ENCODE results near the gene MAPK8.

The MAPK8 gene

GRCh38 chr10:48423884-48424283 is 117.4 kb downstream of the MAPK8 start:
- no peak for DNase-seq

- no peak for DNase-seq
Measured at GRCh38 chr10:48428896-48429295, 122.4 kb downstream of the MAPK8 start.

- no peak for DNase-seq
Measured at GRCh38 chr10:48429309-48429708, 122.8 kb downstream of the MAPK8 start.

DNA sequence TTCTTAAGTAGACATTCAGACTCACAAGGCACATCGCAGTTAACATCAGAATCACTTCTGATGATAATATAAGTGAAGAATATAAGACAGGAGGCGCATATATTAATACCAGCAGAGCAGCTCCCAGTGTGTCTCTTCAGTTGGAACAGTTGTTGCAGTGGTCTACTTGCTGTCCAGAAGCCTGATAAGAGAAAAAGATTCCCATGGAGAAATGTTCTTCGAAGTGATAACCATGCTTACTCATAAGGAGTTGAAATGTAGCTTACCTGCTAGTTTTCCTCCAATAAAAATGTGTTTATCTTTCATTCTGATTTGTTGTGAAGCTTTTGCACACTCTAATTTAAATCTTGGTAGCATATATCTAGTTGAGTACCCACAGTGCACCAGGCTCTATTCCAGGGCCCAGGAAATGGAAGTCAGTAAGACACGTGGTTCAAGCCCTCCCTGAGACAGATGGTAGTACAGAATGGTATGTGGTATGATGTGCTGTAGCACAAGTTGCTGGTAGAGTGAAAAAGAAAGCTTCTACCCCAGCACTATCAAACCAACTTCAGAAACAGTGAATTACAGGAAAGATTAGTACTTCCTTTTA is 124.0 kb downstream of the MAPK8 start:
- no peak for DNase-seq

- no peak for DNase-seq
Measured at GRCh38 chr10:48431871-48432270, 125.4 kb downstream of the MAPK8 start.

- DNase-seq, result no peak
Measured at GRCh38 chr10:48437546-48437945, 131.1 kb downstream of the MAPK8 start.

DNA sequence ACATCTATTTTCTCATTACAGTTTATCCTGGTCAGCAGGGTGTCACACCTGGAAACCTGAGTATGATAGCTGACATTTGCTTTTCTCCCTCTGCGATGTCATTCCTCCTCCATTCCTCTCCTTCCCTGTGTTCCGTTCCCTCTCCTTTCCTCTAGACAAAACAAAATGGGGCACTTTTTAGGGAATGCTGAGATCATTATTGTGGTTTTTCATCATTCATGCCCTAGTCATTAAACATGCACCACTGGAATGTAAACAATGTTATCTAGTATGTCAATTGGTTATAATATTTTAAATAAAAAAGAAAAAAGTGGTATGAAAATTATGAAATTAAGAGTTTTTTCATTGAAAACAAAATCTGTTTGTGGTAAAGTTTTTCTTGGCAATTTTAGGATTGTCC is 132.6 kb downstream of the MAPK8 start:
- no peak for DNase-seq

DNA sequence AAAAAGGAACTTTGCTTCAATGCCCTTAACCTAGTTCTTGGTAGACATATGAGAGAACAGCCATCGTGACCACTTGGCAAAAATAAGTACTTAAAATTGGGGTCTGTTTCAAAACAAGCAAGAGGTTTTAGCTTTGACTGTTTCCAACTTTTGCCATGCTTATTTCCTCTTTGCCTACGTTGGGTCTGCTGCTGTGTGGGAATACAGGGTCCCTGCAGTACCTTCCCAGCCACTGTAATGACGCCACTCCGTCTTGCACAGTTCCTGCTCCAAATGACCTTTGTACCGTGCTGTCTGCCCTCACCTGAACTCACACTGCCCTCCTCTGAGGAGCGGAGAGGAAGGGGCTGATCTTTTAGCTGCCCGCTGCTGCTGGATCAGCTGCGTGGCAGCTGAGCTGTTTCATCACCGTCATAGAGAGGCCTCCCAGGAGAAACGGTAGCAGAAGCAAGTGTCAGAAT is 133.1 kb downstream of the MAPK8 start:
- DNase-seq, result no peak

DNA sequence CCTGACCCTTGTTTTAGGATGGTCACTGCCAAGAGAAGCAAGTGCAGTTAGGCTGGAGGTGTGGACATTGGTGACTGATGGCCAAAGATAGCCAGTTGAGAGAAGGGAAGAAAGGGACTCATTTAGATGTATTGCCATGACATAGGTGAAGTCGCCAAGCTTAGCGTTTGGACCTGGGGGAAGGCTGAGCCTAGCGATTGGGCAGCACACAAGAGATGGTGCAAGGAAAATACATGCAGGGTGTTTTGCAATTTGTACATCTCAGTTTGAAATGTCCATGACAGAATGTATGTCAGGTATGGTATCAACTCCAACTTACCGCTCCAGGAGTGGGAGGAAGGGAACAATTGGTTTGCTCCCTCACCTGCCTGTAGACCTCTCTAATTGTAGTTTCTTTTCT is 134.3 kb downstream of the MAPK8 start:
- no peak for DNase-seq

DNA sequence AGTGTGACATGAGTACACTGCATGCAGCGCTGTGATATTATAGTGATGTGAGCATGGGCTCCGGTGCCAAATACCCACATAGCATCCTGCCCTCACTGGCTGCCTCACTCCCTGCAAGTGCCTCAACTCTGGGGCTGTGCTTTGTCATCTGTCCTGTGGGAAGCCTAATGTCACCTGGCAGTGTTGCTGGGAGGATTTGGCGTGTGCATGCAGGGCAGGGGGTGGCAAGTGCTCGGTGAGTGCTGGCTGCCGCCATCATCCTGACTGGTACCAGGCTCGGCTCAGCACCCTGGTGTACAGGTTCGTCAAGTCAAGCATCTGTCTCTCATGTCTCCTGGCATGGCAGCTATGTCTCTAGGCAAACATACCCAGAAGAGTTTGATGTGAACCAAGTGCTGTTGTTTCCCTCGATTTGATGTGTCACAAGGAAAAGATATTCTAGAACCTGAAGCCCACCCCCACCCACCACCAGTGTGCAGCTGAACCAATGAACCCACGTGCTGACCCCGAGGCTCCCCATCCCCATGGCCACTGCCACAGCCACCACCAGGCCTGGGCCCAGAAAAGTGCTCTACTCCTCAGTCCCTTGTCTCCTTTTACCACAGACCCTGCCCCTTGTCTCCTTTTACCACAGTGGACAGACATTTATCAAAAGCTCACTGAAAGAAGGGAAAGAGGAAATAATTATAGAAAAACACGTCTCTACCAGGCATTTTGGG is 135.8 kb downstream of the MAPK8 start:
- no peak for DNase-seq

DNA sequence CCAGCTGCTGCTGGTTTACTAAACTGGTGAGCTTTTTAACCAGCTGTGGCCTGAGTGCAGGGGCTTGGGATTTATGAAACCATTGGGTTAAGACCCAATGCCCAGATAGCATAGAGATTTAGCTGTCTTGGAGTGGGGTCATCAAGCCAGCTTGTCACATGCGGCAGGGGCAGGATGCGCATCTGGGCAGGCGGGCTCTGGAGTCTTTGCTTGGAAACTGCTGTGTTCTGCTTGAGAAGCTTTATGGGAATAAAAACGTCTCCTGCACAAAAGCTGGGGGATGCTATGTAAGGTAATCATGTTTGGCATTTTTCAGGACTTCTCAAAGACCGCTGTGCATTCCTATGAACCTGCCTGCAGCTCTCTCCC is 136.3 kb downstream of the MAPK8 start:
- no peak for DNase-seq

DNA sequence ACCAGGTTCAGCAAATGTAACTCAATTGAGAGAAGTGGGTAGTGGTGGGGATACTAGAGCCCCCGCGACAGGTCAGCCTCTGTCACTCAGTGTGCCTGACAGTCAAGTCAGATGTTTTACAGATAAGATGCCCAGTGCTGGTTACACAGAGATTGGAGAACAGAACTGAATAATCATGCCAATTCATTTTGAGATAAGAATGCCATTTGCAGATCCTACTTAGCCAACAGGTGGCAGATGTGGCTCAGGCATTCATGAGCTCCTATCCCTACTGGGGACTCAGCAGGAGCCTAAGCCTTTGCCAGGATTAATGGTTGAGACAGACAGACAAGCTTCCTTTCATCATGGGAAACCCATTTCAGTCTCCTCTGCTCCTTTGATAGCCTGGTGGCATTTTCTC is 137.8 kb downstream of the MAPK8 start:
- DNase-seq, result no peak

- DNase-seq, result no peak
Measured at GRCh38 chr10:48444861-48445841, 138.7 kb downstream of the MAPK8 start.

- no peak for DNase-seq
Measured at GRCh38 chr10:48445932-48446331, 139.5 kb downstream of the MAPK8 start.

DNA sequence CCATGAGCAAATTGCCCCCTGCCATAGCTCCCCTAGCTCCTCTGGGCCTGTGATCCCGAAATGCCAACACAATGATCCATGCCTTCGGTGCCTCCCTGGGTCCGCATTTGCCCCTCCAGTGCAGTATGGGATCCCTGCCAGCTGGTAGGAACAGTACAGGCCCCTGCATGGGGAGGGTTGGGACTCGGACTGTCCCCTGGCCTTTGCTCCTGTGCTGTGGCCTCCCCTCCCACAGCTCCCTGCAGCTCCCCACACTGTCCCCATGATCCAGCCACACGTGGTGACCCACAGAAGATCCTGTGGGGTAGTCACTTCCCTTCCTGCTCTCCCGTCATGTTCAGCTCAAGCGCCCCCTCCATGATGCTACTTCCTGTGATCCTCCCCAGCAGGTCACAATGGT is 140.3 kb downstream of the MAPK8 start:
- no peak for DNase-seq

GRCh38 chr10:48447356-48448215 is 141.1 kb downstream of the MAPK8 start:
- DNase-seq, result no peak

DNA sequence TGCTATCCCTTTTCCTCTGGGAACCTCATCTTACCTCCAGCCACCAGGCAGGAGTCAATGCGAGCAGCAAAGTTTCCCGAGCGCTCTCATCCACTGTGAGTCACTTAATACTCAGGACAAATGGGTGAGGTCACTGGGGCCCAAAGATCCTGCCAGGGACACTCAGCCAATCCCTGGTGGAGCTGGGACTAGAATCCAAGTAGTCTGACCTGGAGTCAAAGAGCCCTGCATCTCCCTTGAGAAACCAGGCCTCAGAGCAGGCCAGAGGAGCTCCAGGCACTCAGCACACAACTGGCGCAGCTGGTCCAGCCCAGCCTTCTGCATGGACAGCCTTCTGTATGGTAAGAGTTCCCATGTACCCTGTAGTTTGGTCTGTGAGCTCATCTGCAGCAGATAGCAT is 142.3 kb downstream of the MAPK8 start:
- DNase-seq, result no peak

GRCh38 chr10:48449501-48450232 is 143.2 kb downstream of the MAPK8 start:
- no peak for DNase-seq

GRCh38 chr10:48450233-48450740 is 143.8 kb downstream of the MAPK8 start:
- DNase-seq, result no peak

DNA sequence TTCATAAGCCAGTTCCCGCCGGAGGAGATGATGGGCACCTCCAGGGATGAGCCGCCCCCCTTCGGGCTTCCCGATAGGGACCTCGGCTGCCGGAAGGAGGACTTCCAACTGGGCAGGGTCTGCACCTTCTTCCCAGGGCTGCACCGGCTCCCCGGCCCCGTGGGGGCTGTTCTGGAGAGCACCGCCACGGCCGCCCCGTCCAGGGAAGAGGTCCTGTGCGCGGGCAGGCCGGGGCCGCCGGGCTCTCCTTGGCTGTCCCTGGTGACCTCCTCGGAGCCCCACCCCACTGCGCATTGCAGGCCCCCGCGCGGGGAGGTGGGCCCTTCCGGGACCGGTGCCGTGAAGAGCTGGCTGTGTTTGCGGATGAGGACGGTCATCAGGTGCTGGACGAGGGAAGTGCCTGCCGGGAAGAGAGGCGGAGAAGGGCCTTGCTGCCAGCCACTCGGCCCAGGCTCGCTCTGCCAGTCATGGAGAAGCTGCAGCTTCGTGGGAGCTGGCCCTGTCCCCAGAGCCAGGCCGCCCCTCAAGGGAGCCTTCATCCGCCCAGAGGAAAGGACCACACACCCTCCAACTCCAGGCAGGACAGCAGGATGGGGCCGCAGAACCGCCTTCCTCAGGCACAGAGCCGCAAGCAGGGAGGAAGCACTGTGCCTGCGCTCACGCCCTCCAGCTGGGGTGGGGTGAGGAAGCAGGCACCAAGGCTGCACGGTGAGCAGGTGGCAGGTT is 144.4 kb downstream of the MAPK8 start:
- no peak for DNase-seq

All from NCI-H446 treated with DMSO at 0.1 percent for 48 hours (cell line).